A549 (cell line): ENCODE measurements around the gene WWP2.

ENCODE experiments used
- BHLHE40 ChIP-seq: IDR thresholded peaks from 2 replicates; pipeline ENCODE4 v1.6.1; 2012; ENCODE audit warnings: low read depth, low read length, inconsistent platforms
- CBX2 ChIP-seq: fragments of 200-600 bp; sonication (generic); IDR thresholded peaks from 2 replicates; pipeline ENCODE4 v1.6.1; 2016; ENCODE audit warnings: low read depth, mild to moderate bottlenecking, borderline replicate concordance
- CEBPB ChIP-seq, 2 experiments: fragments of >200 bp in 1 of 2; sonication (Bioruptor Twin) in 1 of 2; formaldehyde crosslinking in 1 of 2; IDR thresholded peaks; 2 replicates each; pipeline ENCODE4 v1.6.1; 2012 to 2016
- HDAC2 ChIP-seq: fragments of 200-600 bp; sonication (generic); IDR thresholded peaks from 2 replicates; pipeline ENCODE4 v1.6.1; 2016
- HOXA7 ChIP-seq: fragments of 250-450 bp; sonication (Bioruptor Pico); IDR thresholded peaks from 2 replicates; pipeline ENCODE4 v1.5.0; 2020; ENCODE audit warnings: mild to moderate bottlenecking, moderate library complexity
- MAX ChIP-seq: IDR thresholded peaks from 2 replicates; pipeline ENCODE4 v1.6.1; 2012
- POLR2A ChIP-seq: IDR thresholded peaks from 2 replicates; pipeline ENCODE4 v1.6.1; 2012; ENCODE audit warnings: mild to moderate bottlenecking, low read length
- RAD21 ChIP-seq, 2 experiments: fragments of >200 bp in 1 of 2; sonication (Bioruptor Twin) in 1 of 2; formaldehyde crosslinking in 1 of 2; IDR thresholded peaks in 1 of 2; conservative IDR thresholded peaks in 1 of 2; 2 replicates in 1 of 2; 3 replicates in 1 of 2; pipeline ENCODE4 v1.6.1; 2012 to 2018; ENCODE audit warnings: inconsistent platforms in 1 of 2
- USF2 ChIP-seq: fragments of 450-650 bp; IDR thresholded peaks from 2 replicates; pipeline ENCODE4 v1.6.1; 2014; ENCODE audit warnings: antibody characterized with exemption
- TF ChIP-seq, protein P1 (sequence below): fragments of >200 bp; sonication (Bioruptor Twin); formaldehyde crosslinking; IDR thresholded peaks from 3 replicates; pipeline ENCODE4 v1.5.1; 2016
- TF ChIP-seq, protein P2 (sequence below): fragments of >200 bp; sonication (Bioruptor Twin); formaldehyde crosslinking; IDR thresholded peaks from 2 replicates; pipeline ENCODE4 v1.6.1; 2016

GRCh38 chr16:69940676-69941075 is 178.5 kb downstream of the WWP2 start:
- TF ChIP-seq, protein P1, sequence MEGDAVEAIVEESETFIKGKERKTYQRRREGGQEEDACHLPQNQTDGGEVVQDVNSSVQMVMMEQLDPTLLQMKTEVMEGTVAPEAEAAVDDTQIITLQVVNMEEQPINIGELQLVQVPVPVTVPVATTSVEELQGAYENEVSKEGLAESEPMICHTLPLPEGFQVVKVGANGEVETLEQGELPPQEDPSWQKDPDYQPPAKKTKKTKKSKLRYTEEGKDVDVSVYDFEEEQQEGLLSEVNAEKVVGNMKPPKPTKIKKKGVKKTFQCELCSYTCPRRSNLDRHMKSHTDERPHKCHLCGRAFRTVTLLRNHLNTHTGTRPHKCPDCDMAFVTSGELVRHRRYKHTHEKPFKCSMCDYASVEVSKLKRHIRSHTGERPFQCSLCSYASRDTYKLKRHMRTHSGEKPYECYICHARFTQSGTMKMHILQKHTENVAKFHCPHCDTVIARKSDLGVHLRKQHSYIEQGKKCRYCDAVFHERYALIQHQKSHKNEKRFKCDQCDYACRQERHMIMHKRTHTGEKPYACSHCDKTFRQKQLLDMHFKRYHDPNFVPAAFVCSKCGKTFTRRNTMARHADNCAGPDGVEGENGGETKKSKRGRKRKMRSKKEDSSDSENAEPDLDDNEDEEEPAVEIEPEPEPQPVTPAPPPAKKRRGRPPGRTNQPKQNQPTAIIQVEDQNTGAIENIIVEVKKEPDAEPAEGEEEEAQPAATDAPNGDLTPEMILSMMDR = no peak
- no peak for TF ChIP-seq RAD21 (conservative IDR thresholded peaks at IDR 0.05 in 1 of 2, IDR thresholded peaks at IDR 0.05 in 1 of 2)
- no peak for TF ChIP-seq HDAC2
- no peak for TF ChIP-seq CBX2
- no peak for TF ChIP-seq BHLHE40
- TF ChIP-seq, protein P2, sequence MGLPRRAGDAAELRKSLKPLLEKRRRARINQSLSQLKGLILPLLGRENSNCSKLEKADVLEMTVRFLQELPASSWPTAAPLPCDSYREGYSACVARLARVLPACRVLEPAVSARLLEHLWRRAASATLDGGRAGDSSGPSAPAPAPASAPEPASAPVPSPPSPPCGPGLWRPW = no peak
- no peak for TF ChIP-seq POLR2A
- no peak for TF ChIP-seq CEBPB (IDR thresholded peaks at IDR 0.05)
- TF ChIP-seq MAX = no peak
- no peak for TF ChIP-seq HOXA7 (CRISPR knock-in tag)
- TF ChIP-seq USF2 = no peak
